ENCODE measurements around the gene MTMR12.

DNA sequence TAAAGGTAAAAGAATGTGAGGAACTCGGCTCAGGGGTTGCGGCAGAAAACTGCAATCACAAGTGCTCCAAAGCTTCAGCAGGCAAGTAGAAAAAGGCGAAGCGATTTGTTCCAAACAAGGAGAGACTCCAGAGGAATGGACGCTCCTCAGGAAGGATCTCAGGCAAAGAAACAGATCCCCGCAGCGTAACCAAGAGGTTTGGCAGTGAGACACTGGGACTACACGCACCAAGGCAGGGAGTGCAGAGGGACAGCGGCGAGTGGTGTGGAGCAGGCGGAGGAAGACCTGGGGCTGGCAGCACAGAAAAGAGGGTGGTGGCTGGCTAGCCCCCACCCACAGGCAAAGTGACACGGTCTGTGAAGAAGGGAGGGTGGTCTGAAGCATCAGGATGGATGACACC is 83.9 kb downstream of the MTMR12 start:
- TF ChIP-seq, protein P1, sequence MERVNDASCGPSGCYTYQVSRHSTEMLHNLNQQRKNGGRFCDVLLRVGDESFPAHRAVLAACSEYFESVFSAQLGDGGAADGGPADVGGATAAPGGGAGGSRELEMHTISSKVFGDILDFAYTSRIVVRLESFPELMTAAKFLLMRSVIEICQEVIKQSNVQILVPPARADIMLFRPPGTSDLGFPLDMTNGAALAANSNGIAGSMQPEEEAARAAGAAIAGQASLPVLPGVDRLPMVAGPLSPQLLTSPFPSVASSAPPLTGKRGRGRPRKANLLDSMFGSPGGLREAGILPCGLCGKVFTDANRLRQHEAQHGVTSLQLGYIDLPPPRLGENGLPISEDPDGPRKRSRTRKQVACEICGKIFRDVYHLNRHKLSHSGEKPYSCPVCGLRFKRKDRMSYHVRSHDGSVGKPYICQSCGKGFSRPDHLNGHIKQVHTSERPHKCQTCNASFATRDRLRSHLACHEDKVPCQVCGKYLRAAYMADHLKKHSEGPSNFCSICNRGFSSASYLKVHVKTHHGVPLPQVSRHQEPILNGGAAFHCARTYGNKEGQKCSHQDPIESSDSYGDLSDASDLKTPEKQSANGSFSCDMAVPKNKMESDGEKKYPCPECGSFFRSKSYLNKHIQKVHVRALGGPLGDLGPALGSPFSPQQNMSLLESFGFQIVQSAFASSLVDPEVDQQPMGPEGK (CRISPR knock-in tag; IDR thresholded peaks at IDR 0.05; ENCODE audit: borderline replicate concordance) = no peak
- TF ChIP-seq ARNTL (CRISPR knock-in tag; IDR thresholded peaks at IDR 0.05; ENCODE audit: borderline replicate concordance, low read depth) (no peak), ZNF8 (CRISPR knock-in tag; IDR thresholded peaks at IDR 0.05) (no peak), ZFP30 (CRISPR knock-in tag; IDR thresholded peaks at IDR 0.05) (no peak), ESRRG (CRISPR knock-in tag; IDR thresholded peaks at IDR 0.05) (no peak), GLIS3 (CRISPR knock-in tag; IDR thresholded peaks at IDR 0.05) (no peak), ZNF70 (CRISPR knock-in tag; IDR thresholded peaks at IDR 0.05) (no peak), RARB (CRISPR knock-in tag; IDR thresholded peaks at IDR 0.05) (no peak), OSR1 (CRISPR knock-in tag; IDR thresholded peaks at IDR 0.05) (no peak)
- TF ChIP-seq, protein P2, sequence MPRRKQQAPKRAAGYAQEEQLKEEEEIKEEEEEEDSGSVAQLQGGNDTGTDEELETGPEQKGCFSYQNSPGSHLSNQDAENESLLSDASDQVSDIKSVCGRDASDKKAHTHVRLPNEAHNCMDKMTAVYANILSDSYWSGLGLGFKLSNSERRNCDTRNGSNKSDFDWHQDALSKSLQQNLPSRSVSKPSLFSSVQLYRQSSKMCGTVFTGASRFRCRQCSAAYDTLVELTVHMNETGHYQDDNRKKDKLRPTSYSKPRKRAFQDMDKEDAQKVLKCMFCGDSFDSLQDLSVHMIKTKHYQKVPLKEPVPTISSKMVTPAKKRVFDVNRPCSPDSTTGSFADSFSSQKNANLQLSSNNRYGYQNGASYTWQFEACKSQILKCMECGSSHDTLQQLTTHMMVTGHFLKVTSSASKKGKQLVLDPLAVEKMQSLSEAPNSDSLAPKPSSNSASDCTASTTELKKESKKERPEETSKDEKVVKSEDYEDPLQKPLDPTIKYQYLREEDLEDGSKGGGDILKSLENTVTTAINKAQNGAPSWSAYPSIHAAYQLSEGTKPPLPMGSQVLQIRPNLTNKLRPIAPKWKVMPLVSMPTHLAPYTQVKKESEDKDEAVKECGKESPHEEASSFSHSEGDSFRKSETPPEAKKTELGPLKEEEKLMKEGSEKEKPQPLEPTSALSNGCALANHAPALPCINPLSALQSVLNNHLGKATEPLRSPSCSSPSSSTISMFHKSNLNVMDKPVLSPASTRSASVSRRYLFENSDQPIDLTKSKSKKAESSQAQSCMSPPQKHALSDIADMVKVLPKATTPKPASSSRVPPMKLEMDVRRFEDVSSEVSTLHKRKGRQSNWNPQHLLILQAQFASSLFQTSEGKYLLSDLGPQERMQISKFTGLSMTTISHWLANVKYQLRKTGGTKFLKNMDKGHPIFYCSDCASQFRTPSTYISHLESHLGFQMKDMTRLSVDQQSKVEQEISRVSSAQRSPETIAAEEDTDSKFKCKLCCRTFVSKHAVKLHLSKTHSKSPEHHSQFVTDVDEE (CRISPR knock-in tag; IDR thresholded peaks at IDR 0.05) = no peak
- TF ChIP-seq, protein P3, sequence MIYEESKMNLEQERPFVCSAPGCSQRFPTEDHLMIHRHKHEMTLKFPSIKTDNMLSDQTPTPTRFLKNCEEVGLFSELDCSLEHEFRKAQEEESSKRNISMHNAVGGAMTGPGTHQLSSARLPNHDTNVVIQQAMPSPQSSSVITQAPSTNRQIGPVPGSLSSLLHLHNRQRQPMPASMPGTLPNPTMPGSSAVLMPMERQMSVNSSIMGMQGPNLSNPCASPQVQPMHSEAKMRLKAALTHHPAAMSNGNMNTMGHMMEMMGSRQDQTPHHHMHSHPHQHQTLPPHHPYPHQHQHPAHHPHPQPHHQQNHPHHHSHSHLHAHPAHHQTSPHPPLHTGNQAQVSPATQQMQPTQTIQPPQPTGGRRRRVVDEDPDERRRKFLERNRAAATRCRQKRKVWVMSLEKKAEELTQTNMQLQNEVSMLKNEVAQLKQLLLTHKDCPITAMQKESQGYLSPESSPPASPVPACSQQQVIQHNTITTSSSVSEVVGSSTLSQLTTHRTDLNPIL (CRISPR knock-in tag; IDR thresholded peaks at IDR 0.05; ENCODE audit: low read depth) = no peak
- TF ChIP-seq, protein P4, sequence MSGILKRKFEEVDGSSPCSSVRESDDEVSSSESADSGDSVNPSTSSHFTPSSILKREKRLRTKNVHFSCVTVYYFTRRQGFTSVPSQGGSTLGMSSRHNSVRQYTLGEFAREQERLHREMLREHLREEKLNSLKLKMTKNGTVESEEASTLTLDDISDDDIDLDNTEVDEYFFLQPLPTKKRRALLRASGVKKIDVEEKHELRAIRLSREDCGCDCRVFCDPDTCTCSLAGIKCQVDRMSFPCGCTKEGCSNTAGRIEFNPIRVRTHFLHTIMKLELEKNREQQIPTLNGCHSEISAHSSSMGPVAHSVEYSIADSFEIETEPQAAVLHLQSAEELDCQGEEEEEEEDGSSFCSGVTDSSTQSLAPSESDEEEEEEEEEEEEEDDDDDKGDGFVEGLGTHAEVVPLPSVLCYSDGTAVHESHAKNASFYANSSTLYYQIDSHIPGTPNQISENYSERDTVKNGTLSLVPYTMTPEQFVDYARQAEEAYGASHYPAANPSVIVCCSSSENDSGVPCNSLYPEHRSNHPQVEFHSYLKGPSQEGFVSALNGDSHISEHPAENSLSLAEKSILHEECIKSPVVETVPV (CRISPR knock-in tag; IDR thresholded peaks at IDR 0.05) = no peak

Data from SK-N-SH treated with all-trans-retinoic acid at 6 μM for 48 hours (cell line).